ENCODE measurements around the gene MICU2.

Gene MICU2, protein sequence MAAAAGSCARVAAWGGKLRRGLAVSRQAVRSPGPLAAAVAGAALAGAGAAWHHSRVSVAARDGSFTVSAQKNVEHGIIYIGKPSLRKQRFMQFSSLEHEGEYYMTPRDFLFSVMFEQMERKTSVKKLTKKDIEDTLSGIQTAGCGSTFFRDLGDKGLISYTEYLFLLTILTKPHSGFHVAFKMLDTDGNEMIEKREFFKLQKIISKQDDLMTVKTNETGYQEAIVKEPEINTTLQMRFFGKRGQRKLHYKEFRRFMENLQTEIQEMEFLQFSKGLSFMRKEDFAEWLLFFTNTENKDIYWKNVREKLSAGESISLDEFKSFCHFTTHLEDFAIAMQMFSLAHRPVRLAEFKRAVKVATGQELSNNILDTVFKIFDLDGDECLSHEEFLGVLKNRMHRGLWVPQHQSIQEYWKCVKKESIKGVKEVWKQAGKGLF

GRCh38 chr13:21603531-21604448, at the start of gene MICU2:
TSS of gene MICU2 (minus strand) at chr13:21604170. CDS start at chr13:21604148, 22 bp downstream.
- H3K4me3 ChIP-seq (replicated peaks; ENCODE audit: low read depth, low read length): peak within 1 kb of the TSS; percentile 77
- TF ChIP-seq CTCF (IDR thresholded peaks at IDR 0.05; ENCODE audit: low read depth, low read length, missing control alignments): no peak
- DNase-seq (ENCODE audit: extremely low read depth, low read depth): peak; percentile 75

DNA sequence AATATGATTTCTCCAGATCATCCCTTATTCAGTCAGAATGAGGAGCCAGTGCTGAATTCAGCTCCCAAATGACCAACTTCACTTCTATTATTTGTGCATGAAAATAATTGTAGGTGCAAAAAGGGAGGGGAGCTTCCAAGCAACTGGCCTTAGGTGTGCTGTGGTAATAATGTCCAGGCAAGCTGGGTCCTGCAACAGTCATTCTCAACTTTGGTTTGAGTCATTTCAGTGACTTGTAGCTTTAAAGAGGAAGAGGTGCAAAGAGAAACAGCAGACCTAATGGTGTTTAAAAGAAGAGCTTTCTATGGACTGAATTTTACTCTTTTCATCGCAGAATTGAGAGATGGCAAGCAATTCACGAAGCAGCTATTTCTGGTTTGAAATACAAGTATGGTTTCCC, 37.7 kb upstream of the MICU2 start:
- DNase-seq (ENCODE audit: extremely low read depth, low read depth): no peak
- TF ChIP-seq CTCF (IDR thresholded peaks at IDR 0.05; ENCODE audit: low read depth, low read length, missing control alignments): no peak

GRCh38 chr13:21639561-21639960, 35.6 kb upstream of the MICU2 start:
- no peak overlapping the region for H3K4me3 ChIP-seq (replicated peaks; ENCODE audit: low read depth, low read length)
- no peak for TF ChIP-seq CTCF (IDR thresholded peaks at IDR 0.05; ENCODE audit: low read depth, low read length, missing control alignments)
- no peak for DNase-seq (ENCODE audit: extremely low read depth, low read depth)

More for the DNA sequence above, 37.7 kb upstream of the MICU2 start:
- H3K4me3 ChIP-seq (replicated peaks; ENCODE audit: low read depth, low read length): no peak overlapping the region

DNA sequence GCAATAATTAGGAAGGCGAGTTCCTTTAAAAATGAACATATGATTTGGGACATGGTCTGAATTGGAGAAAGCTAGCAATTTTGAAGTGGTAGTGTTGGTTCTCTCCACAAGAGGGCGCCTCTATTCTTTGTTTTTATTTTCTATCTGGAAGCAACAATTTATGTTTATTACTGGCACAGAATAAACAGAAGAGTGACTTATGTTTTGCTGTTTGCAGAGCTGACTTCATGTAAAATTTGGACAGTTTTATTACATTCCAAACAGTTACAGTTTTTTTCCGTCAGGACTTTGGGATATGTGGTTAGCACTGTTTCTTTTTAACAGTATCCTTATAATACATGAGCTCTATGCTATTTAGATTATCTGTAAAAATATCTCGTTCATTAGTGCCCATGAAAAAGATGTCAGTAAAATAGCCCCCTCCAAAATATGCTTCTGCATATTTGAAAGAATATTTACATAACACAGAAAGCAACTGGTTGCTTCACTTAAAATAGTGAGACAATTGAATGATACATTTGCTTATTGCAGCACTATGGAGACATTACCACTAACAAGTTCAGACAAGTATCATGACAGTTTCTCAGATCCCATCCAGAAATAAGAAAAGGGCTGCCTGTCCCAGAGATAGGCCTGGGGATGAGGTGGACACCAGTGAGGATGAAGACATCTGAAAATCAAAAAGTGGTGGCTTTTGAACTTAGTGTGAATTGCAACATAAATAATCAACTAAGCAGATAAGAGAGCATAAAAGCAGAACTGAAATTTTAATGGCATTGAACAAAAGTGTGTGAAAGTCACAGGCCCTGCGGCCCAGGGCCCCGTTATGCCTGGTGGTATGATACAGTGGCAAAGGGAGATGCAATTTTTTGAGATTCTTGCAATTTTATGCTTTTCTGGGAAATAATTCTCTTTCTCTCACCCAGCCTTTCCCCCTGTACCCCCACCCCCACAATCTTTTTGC, 34.6 kb upstream of the MICU2 start:
- no peak for DNase-seq (ENCODE audit: extremely low read depth, low read depth)
- TF ChIP-seq CTCF (IDR thresholded peaks at IDR 0.05; ENCODE audit: low read depth, low read length, missing control alignments): peak; percentile 60
- H3K4me3 ChIP-seq (replicated peaks; ENCODE audit: low read depth, low read length): no peak overlapping the region

GRCh38 chr13:21637296-21637695, 33.3 kb upstream of the MICU2 start:
- DNase-seq (ENCODE audit: extremely low read depth, low read depth): no peak
- TF ChIP-seq CTCF (IDR thresholded peaks at IDR 0.05; ENCODE audit: low read depth, low read length, missing control alignments): no peak
- H3K4me3 ChIP-seq (replicated peaks; ENCODE audit: low read depth, low read length): no peak overlapping the region

DNA sequence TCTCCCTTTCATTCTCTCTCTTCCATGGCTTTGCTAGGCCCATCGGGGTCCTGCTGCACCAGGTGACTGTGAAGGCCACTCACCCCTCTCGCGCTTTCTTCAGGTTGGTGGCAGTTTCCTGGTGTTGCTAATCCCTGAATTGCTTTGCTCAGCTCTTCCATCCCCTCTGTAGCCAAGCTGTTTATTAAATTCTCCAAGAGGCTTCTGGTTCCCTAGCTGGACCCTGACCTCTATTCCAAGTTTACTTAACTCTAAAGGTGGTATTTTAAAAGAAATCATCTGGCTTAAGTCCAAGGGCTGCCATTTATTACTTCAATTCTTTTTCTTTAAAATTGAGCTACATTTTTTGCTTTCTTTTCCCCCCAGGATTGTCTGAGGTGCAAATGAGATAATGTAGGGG, 32.7 kb upstream of the MICU2 start:
- no peak for TF ChIP-seq CTCF (IDR thresholded peaks at IDR 0.05; ENCODE audit: low read depth, low read length, missing control alignments)
- no peak overlapping the region for H3K4me3 ChIP-seq (replicated peaks; ENCODE audit: low read depth, low read length)
- DNase-seq (ENCODE audit: extremely low read depth, low read depth): no peak

Data from HFF-Myc (cell line).